GM12878 (cell line): ENCODE results near the gene TANC1. TPM values are rescaled to one million over a fixed set of nuclear protein-coding genes. Genes with fewer than 3 reads are reported as not detected.

ENCODE experiments used
- ATAC-seq: fragments of 200-7000 bp; cut with Tn5 transposase; 3 replicates; pipeline ENCODE4 v1.9.1; 2020; ENCODE audit warnings: mild to moderate bottlenecking, moderate library complexity
- BruUV-seq: library from RNA; stranded (reverse); fragments of 400-500 nt; replicated peaks from 2 replicates; lab custom pipeline; 2021; lab: Mats Ljungman, UMichigan
- CTCF ChIA-PET: fragments of 300-600 bp; sonication (Branson Sonifier 250); formaldehyde crosslinking; extraction: SDS; loops from one replicate; lab custom pipeline; 2021; ENCODE audit warnings: inconsistent platforms; lab: Yijun Ruan, JAX
- POLR2A ChIA-PET: fragments of 350-600 bp; formaldehyde crosslinking; extraction: SDS; loops from one replicate; lab custom pipeline; 2021; ENCODE audit warnings: inconsistent platforms; lab: Charles Lee
- RAD21 ChIA-PET: fragments of 300-600 bp; sonication (Branson Sonifier 250); formaldehyde crosslinking; loops from one replicate; lab custom pipeline; 2023; ENCODE audit warnings: antibody characterized with exemption; ENCODE audit not compliant: unreplicated experiment; lab: Charles Lee
- SMC1A ChIA-PET: fragments of 300-600 bp; sonication (Branson Sonifier 250); formaldehyde crosslinking; loops from one replicate; lab custom pipeline; 2023; ENCODE audit not compliant: unreplicated experiment, uncharacterized antibody; lab: Charles Lee
- DNase-seq: peaks from one replicate; pipeline ENCODE4 v3.0.0-alpha.2; 2011; ENCODE audit warnings: low read depth, low spot score
- FAIRE-seq: peaks from 3 replicates; lab custom pipeline; 2011; peaks lifted over from hg19 to GRCh38; lab: Jason Lieb, UNC
- H2AFZ ChIP-seq: 2 replicates; pipeline ENCODE4 v1.6.0; 2011; ENCODE audit warnings: low read depth, low read length, control low read depth; ENCODE audit not compliant: control insufficient read depth
- H3K27ac ChIP-seq: 2 replicates; pipeline ENCODE4 v1.5.1; 2011; ENCODE audit warnings: control low read depth; ENCODE audit not compliant: control insufficient read depth, insufficient read depth
- H3K27me3 ChIP-seq, 2 experiments: replicated peaks in 1 of 2; 2 replicates each; pipeline versions ENCODE4 v1.6.0 to v1.6.1; 2011; ENCODE audit warnings: low read length in 1 of 2; ENCODE audit not compliant: control insufficient read depth in 2 of 2, insufficient read depth in 2 of 2
- H3K36me3 ChIP-seq, 2 experiments: 2 replicates each; pipeline ENCODE4 v1.5.1; 2011; ENCODE audit warnings: low read length in 1 of 2; ENCODE audit not compliant: control insufficient read depth in 2 of 2, insufficient read depth in 2 of 2
- H3K4me1 ChIP-seq: 2 replicates; pipeline ENCODE4 v1.6.1; 2011; ENCODE audit warnings: mild to moderate bottlenecking, low read length, moderate library complexity, mixed read lengths; ENCODE audit not compliant: control insufficient read depth, insufficient read depth
- H3K4me2 ChIP-seq: 2 replicates; pipeline ENCODE4 v1.6.0; 2011; ENCODE audit warnings: control low read depth; ENCODE audit not compliant: control insufficient read depth, insufficient read depth
- H3K4me3 ChIP-seq: fragments of 200-600 bp; sonication (generic); 2 replicates; pipeline ENCODE4 v1.5.1; 2016
- H3K79me2 ChIP-seq: 2 replicates; pipeline ENCODE4 v1.6.0; 2011; ENCODE audit warnings: low read length; ENCODE audit not compliant: control insufficient read depth, insufficient read depth
- H3K9ac ChIP-seq: 2 replicates; pipeline ENCODE4 v1.8.0; 2011; ENCODE audit warnings: low read length, control low read depth, mixed read lengths; ENCODE audit not compliant: control insufficient read depth, insufficient read depth
- H3K9me3 ChIP-seq: replicated peaks from 3 replicates; pipeline ENCODE4 v1.5.1; 2011; ENCODE audit warnings: mild to moderate bottlenecking, low read length; ENCODE audit not compliant: control insufficient read depth, insufficient read depth
- H4K20me1 ChIP-seq: 2 replicates; pipeline ENCODE4 v1.6.0; 2011; ENCODE audit not compliant: control insufficient read depth, insufficient read depth
- EP300 ChIP-seq, 2 experiments: fragments of 150-350 bp in 1 of 2; IDR thresholded peaks; 2 replicates each; pipeline ENCODE4 v1.6.1; 2011 to 2012; ENCODE audit warnings: low read depth in 2 of 2, low read length in 2 of 2, borderline replicate concordance in 1 of 2, improper control_type of control experiment in 1 of 2, inconsistent platforms in 1 of 2; ENCODE audit not compliant: control insufficient read depth in 1 of 2
- HCFC1 ChIP-seq: fragments of 150-350 bp; IDR thresholded peaks from 2 replicates; pipeline ENCODE4 v1.6.1; 2014; ENCODE audit warnings: low read length
- KLF5 ChIP-seq: fragments of 450-650 bp; IDR thresholded peaks from 2 replicates; pipeline ENCODE4 v1.6.1; 2014; ENCODE audit warnings: mild to moderate bottlenecking; ENCODE audit not compliant: partially characterized antibody
- NFYB ChIP-seq: IDR thresholded peaks from 2 replicates; pipeline ENCODE4 v1.6.1; 2011; ENCODE audit warnings: low read depth, mild to moderate bottlenecking, low read length, improper control_type of control experiment, moderate library complexity; ENCODE audit not compliant: insufficient read depth
- PAX8 ChIP-seq: fragments of 450-650 bp; IDR thresholded peaks from 2 replicates; pipeline ENCODE4 v1.6.1; 2017; ENCODE audit warnings: mild to moderate bottlenecking, moderate library complexity
- PKNOX1 ChIP-seq: fragments of 450-650 bp; IDR thresholded peaks from 2 replicates; pipeline ENCODE4 v1.6.1; 2016; ENCODE audit warnings: mild to moderate bottlenecking
- PRDM15 ChIP-seq: fragments of 450-650 bp; formaldehyde crosslinking; IDR thresholded peaks from 2 replicates; pipeline ENCODE4 v1.4.0; 2020; ENCODE audit warnings: mild to moderate bottlenecking, moderate library complexity
- SREBF1 ChIP-seq: IDR thresholded peaks from 2 replicates; pipeline ENCODE4 v1.6.1; 2012; ENCODE audit warnings: mild to moderate bottlenecking, low read length
- SRF ChIP-seq, 2 experiments: IDR thresholded peaks; 2 replicates each; pipeline ENCODE4 v1.6.1; 2011; ENCODE audit warnings: low read depth in 2 of 2, low read length in 2 of 2, mild to moderate bottlenecking in 1 of 2, moderate library complexity in 1 of 2
- STAT1 ChIP-seq: fragments of 450-650 bp; conservative IDR thresholded peaks from 2 replicates; pipeline ENCODE4 v1.6.1; 2014; ENCODE audit warnings: antibody characterized with exemption, mild to moderate bottlenecking
- TCF12 ChIP-seq: IDR thresholded peaks from 2 replicates; pipeline ENCODE4 v1.6.1; 2011; ENCODE audit warnings: low read depth, mild to moderate bottlenecking, low read length
- YY1 ChIP-seq: IDR thresholded peaks from 2 replicates; pipeline ENCODE4 v1.6.1; 2011; ENCODE audit warnings: low read depth, mild to moderate bottlenecking, low read length
- ZBED1 ChIP-seq: IDR thresholded peaks from 2 replicates; pipeline ENCODE4 v1.6.1; 2016; ENCODE audit warnings: borderline replicate concordance
- ZBTB4 ChIP-seq: fragments of 450-650 bp; formaldehyde crosslinking; IDR thresholded peaks from 2 replicates; pipeline ENCODE4 v1.4.0; 2022; ENCODE audit warnings: mild to moderate bottlenecking, moderate library complexity
- ZSCAN29 ChIP-seq: fragments of 450-650 bp; IDR thresholded peaks from 2 replicates; pipeline ENCODE4 v1.6.1; 2017; ENCODE audit warnings: mild to moderate bottlenecking, moderate library complexity
- WGBS: methylation state at CpG from one replicate; pipeline ENCODE4 v1.1.6; 2016; ENCODE audit warnings: low lambda C conversion rate; ENCODE audit not compliant: insufficient replicate concordance, insufficient coverage; ENCODE audit errors: missing lambda C conversion rate; 5-methylcytosine and 5-hydroxymethylcytosine counted together
- in situ Hi-C: fragments of 300-500 bp; cut with MboI; formaldehyde crosslinking; loops from 9 replicates; pipeline ENCODE4 v1.14.3; 2018; ENCODE audit warnings: mixed read lengths
- intact Hi-C: fragments of 100-400 bp; cut with micrococcal nuclease; formaldehyde crosslinking; loops from one replicate; pipeline ENCODE4 v1.14.2; 2022; ENCODE audit not compliant: unreplicated experiment
- polyA plus RNA-seq, 11 experiments: library from polyadenylated mRNA; depleted of rRNA in 4 of 11; unstranded in 6 of 11; stranded (reverse) in 5 of 11; fragments of >200 nt; fragmentation: Nextera tagmentation in 4 of 11; fragmentation: Illumina TruSeq in 1 of 11; extraction: Ambion mirVana in 4 of 11; extraction: Trizol in 1 of 11; gene quantifications; 1 replicate in 1 of 11; 2 replicates in 10 of 11; pipeline versions ENCODE4 v1.2.1 to v1.2.3, GENCODE V29; 2011 to 2016; ENCODE audit warnings: inconsistent platforms in 2 of 11, missing spikeins in 2 of 11, low read depth in 1 of 11
- total RNA-seq, 4 experiments: library from RNA; depleted of rRNA in 3 of 4; stranded (reverse); fragments of >200 nt in 3 of 4; fragmentation: Illumina TruSeq in 1 of 4; extraction: Trizol in 1 of 4; gene quantifications; 2 replicates each; pipeline versions ENCODE4 v1.2.1 to v1.2.3, GENCODE V29; 2013 to 2021
- TF ChIP-seq, protein P1 (sequence below), 3 experiments: IDR thresholded peaks in 2 of 3; conservative IDR thresholded peaks in 1 of 3; 2 replicates each; pipeline ENCODE4 v1.5.1; 2011; ENCODE audit warnings: low read depth in 3 of 3, low read length in 3 of 3, mild to moderate bottlenecking in 3 of 3, control low read depth in 2 of 3, moderate library complexity in 2 of 3, inconsistent platforms in 1 of 3, mixed read lengths in 1 of 3; ENCODE audit not compliant: control insufficient read depth in 2 of 3, insufficient read depth in 1 of 3; ENCODE audit errors: extremely low read depth in 1 of 3

Gene TANC1
- total and polyA plus RNA-seq, 10 of the 15 experiments (the other 5 are each of a cell fraction or from before 2014, with no cell fraction given), result 0.05 to 5.0 (median 0.34) TPM

GRCh38 chr2:158960193-158960592 is 8.2 kb upstream of the TANC1 start:
- no peaks in the 10 kb centered on the region for H3K9me3 ChIP-seq
- WGBS, result 94% methylated on average over 2 of the region's 2 CpGs
- H3K27ac ChIP-seq, result no peak overlapping the region
- intact Hi-C loops (no loop called here), in situ Hi-C loops (no loop called here)
- H3K4me3 ChIP-seq, result no peak overlapping the region
- H3K4me2 ChIP-seq, result no peak overlapping the region
- POLR2A ChIA-PET, result no interaction called here
- BruUV-seq, result no TSS peak
- ATAC-seq (no peak), FAIRE-seq (no peak), DNase-seq (no peak)
- no peaks in the 10 kb centered on the region for H3K4me1 ChIP-seq
- H3K79me2 ChIP-seq, result no peaks in the 10 kb centered on the region
- CTCF ChIA-PET, result no interaction called here
- SMC1A ChIA-PET, result no interaction called here
- H3K27me3 ChIP-seq, result no peaks in the 10 kb centered on the region; a peak in 1 of 4 replicates
- RAD21 ChIA-PET, result no interaction called here
- H3K9ac ChIP-seq, result no peak overlapping the region
- H2AFZ ChIP-seq, result no peak overlapping the region
- no peaks in the 10 kb centered on the region for H3K36me3 ChIP-seq
- no peaks in the 10 kb centered on the region for H4K20me1 ChIP-seq
- TF ChIP-seq KLF5, result no peak
- TF ChIP-seq YY1, result no peak
- no peak for TF ChIP-seq HCFC1
- TF ChIP-seq, protein P1, sequence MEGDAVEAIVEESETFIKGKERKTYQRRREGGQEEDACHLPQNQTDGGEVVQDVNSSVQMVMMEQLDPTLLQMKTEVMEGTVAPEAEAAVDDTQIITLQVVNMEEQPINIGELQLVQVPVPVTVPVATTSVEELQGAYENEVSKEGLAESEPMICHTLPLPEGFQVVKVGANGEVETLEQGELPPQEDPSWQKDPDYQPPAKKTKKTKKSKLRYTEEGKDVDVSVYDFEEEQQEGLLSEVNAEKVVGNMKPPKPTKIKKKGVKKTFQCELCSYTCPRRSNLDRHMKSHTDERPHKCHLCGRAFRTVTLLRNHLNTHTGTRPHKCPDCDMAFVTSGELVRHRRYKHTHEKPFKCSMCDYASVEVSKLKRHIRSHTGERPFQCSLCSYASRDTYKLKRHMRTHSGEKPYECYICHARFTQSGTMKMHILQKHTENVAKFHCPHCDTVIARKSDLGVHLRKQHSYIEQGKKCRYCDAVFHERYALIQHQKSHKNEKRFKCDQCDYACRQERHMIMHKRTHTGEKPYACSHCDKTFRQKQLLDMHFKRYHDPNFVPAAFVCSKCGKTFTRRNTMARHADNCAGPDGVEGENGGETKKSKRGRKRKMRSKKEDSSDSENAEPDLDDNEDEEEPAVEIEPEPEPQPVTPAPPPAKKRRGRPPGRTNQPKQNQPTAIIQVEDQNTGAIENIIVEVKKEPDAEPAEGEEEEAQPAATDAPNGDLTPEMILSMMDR (IDR thresholded peaks at IDR 0.05 in 2 of 3, conservative IDR thresholded peaks at IDR 0.05 in 1 of 3; ENCODE audit: control insufficient read depth in 2 of 3, extremely low read depth in 1 of 3, insufficient read depth in 1 of 3, low read depth in 3 of 3, low read length in 3 of 3), result no peak
- no peak for TF ChIP-seq ZBTB4 (CRISPR knock-in tag)
- no peak for TF ChIP-seq TCF12
- TF ChIP-seq NFYB, result no peak
- TF ChIP-seq ZSCAN29, result no peak
- TF ChIP-seq PKNOX1, result no peak
- no peak for TF ChIP-seq PRDM15
- no peak for TF ChIP-seq PAX8
- TF ChIP-seq SRF (IDR thresholded peaks at IDR 0.05; ENCODE audit: low read depth in 2 of 2, low read length in 2 of 2), result no peak
- no peak for TF ChIP-seq SREBF1
- TF ChIP-seq STAT1, result no peak
- no peak for TF ChIP-seq ZBED1
- no peak for TF ChIP-seq EP300 (IDR thresholded peaks at IDR 0.05; ENCODE audit: borderline replicate concordance in 1 of 2, control insufficient read depth in 1 of 2, low read depth in 2 of 2, low read length in 2 of 2)
